Liver (tissue), 9 donors: ENCODE results near the gene ZNF318. TPM values are rescaled to one million over a fixed set of nuclear protein-coding genes. Genes with fewer than 3 reads are reported as not detected.

Experiments used
- DNase-seq: peaks from one replicate; pipeline ENCODE4 v3.0.0-alpha.2; 2017; ENCODE audit warnings: low spot score
- H3K27ac ChIP-seq, 2 donors: one replicate each; pipeline ENCODE4 v1.7.0; 2013; ENCODE audit warnings: inconsistent platforms in 2 of 2, low read length in 2 of 2, control low read depth in 1 of 2, low read depth in 1 of 2, mild to moderate bottlenecking in 1 of 2
- H3K27me3 ChIP-seq, 4 donors: one replicate each; pipeline versions ENCODE4 v1.6.1 to v1.7.0; 2013; ENCODE audit warnings: low read length in 3 of 4, inconsistent platforms in 1 of 4, mild to moderate bottlenecking in 1 of 4, moderate library complexity in 1 of 4; ENCODE audit not compliant: control insufficient read depth in 4 of 4, insufficient read depth in 4 of 4
- H3K36me3 ChIP-seq, 4 donors: one replicate each; pipeline versions ENCODE4 v1.6.1 to v1.7.0; 2013; ENCODE audit warnings: low read length in 3 of 4, mild to moderate bottlenecking in 3 of 4, low read depth in 1 of 4, moderate library complexity in 1 of 4; ENCODE audit not compliant: control insufficient read depth in 4 of 4, insufficient read depth in 3 of 4
- H3K4me1 ChIP-seq, 4 donors: one replicate each; pipeline versions ENCODE4 v1.6.1 to v1.7.0; 2013; ENCODE audit warnings: low read length in 3 of 4, mild to moderate bottlenecking in 3 of 4, moderate library complexity in 1 of 4; ENCODE audit not compliant: control insufficient read depth in 4 of 4, insufficient read depth in 4 of 4
- H3K4me3 ChIP-seq, 3 donors: one replicate each; pipeline versions ENCODE4 v1.6.1 to v1.7.0; 2013; ENCODE audit warnings: low read length in 3 of 3, control low read depth in 1 of 3, low read depth in 1 of 3, mild to moderate bottlenecking in 1 of 3
- H3K9ac ChIP-seq, 2 donors: one replicate each; pipeline ENCODE4 v1.7.0; 2013; ENCODE audit warnings: low read length in 2 of 2, mild to moderate bottlenecking in 2 of 2, moderate library complexity in 2 of 2, control low read depth in 1 of 2, low read depth in 1 of 2
- H3K9me3 ChIP-seq, 4 donors: one replicate each; pipeline versions ENCODE4 v1.6.1 to v1.7.0; 2013; ENCODE audit warnings: low read length in 3 of 4; ENCODE audit not compliant: control insufficient read depth in 4 of 4
- ATF3 ChIP-seq: IDR thresholded peaks from 2 replicates; pipeline ENCODE4 v1.6.1; 2016; ENCODE audit warnings: antibody characterized with exemption
- CTCF ChIP-seq: fragments of 150-350 bp; IDR thresholded peaks from 2 replicates; pipeline ENCODE4 v1.5.1; 2017; ENCODE audit warnings: improper control_type of control experiment, low read depth, low read length; ENCODE audit not compliant: missing input control
- EGR1 ChIP-seq, 2 donors: IDR thresholded peaks; 2 replicates each; pipeline ENCODE4 v1.6.1; 2016 to 2018; ENCODE audit warnings: antibody characterized with exemption in 2 of 2, low read depth in 2 of 2
- FOXA1 ChIP-seq: IDR thresholded peaks from 2 replicates; pipeline ENCODE4 v1.6.1; 2016; ENCODE audit warnings: antibody characterized with exemption
- FOXA2 ChIP-seq: IDR thresholded peaks from 2 replicates; pipeline ENCODE4 v1.6.1; 2016; ENCODE audit warnings: antibody characterized with exemption
- GABPA ChIP-seq, 2 donors: IDR thresholded peaks in 1 of 2; conservative IDR thresholded peaks in 1 of 2; 2 replicates each; pipeline ENCODE4 v1.6.1; 2016; ENCODE audit warnings: antibody characterized with exemption in 2 of 2, mild to moderate bottlenecking in 1 of 2, moderate library complexity in 1 of 2
- HNF4A ChIP-seq, 2 donors: conservative IDR thresholded peaks; 2 replicates each; pipeline ENCODE4 v1.6.1; 2016; ENCODE audit warnings: antibody characterized with exemption in 2 of 2, mild to moderate bottlenecking in 2 of 2
- HNF4G ChIP-seq: IDR thresholded peaks from 2 replicates; pipeline ENCODE4 v1.6.1; 2016; ENCODE audit warnings: antibody characterized with exemption
- JUND ChIP-seq, 2 donors: IDR thresholded peaks; 2 replicates each; pipeline ENCODE4 v1.6.1; 2016; ENCODE audit warnings: antibody characterized with exemption in 2 of 2
- MAX ChIP-seq: IDR thresholded peaks from 2 replicates; pipeline ENCODE4 v1.6.1; 2016; ENCODE audit warnings: antibody characterized with exemption
- NR2F2 ChIP-seq: IDR thresholded peaks from 2 replicates; pipeline ENCODE4 v1.6.1; 2016; ENCODE audit warnings: antibody characterized with exemption
- RAD21 ChIP-seq, 2 donors: IDR thresholded peaks; 2 replicates each; pipeline ENCODE4 v1.6.1; 2016; ENCODE audit warnings: antibody characterized with exemption in 2 of 2, mild to moderate bottlenecking in 2 of 2
- RXRA ChIP-seq, 2 donors: IDR thresholded peaks; 2 replicates each; pipeline ENCODE4 v1.6.1; 2017 to 2018; ENCODE audit warnings: antibody characterized with exemption in 2 of 2, mild to moderate bottlenecking in 1 of 2
- SP1 ChIP-seq: IDR thresholded peaks from 2 replicates; pipeline ENCODE4 v1.6.1; 2018; ENCODE audit warnings: antibody characterized with exemption, mild to moderate bottlenecking
- TAF1 ChIP-seq: conservative IDR thresholded peaks from 2 replicates; pipeline ENCODE4 v1.6.1; 2016; ENCODE audit warnings: antibody characterized with exemption, mild to moderate bottlenecking
- YY1 ChIP-seq: IDR thresholded peaks from 2 replicates; pipeline ENCODE4 v1.6.1; 2016; ENCODE audit warnings: antibody characterized with exemption, mild to moderate bottlenecking
- ZBTB33 ChIP-seq: IDR thresholded peaks from 2 replicates; pipeline ENCODE4 v1.6.1; 2016; ENCODE audit warnings: antibody characterized with exemption
- WGBS: extraction: QIAGEN DNeasy Blood & Tissue Kit; methylation state at CpG from one replicate; pipeline ENCODE4 v1.1.7; 2013; 5-methylcytosine and 5-hydroxymethylcytosine counted together
- polyA plus RNA-seq, 2 donors: library from polyadenylated mRNA; stranded (reverse) in 1 of 2; unstranded in 1 of 2; fragments of 200-250 nt in 1 of 2; fragments of >200 nt in 1 of 2; fragmentation: Nextera tagmentation in 1 of 2; extraction: Ambion mirVana in 1 of 2; gene quantifications; one replicate each; pipeline versions ENCODE4 v1.2.1 to v1.2.3, GENCODE V29; 2013 to 2015
- total RNA-seq, 2 donors: library from RNA; depleted of rRNA; stranded (reverse); fragments of >200 nt; gene quantifications; one replicate each; pipeline ENCODE4 v1.2.3, GENCODE V29; 2014
- donor health status: healthy.
- donor health status: healthy.
- donor health status: healthy.
- donor health status: healthy.
- donor health status: healthy.

Gene ZNF318
- total and polyA plus RNA-seq, 4 donors, result 3.6 to 9.1 (median 4.2) TPM

GRCh38 chr6:43334466-43335095, 34.9 kb downstream of the ZNF318 start:
- 50% methylated on average over 2 of the region's 2 CpGs for whole genome bisulfite sequencing

GRCh38 chr6:43331891-43332290, 37.6 kb downstream of the ZNF318 start:
- WGBS, result 84% methylated on average over 4 of the region's 4 CpGs
- TF ChIP-seq HNF4A (conservative IDR thresholded peaks at IDR 0.05), result no peak
- no peak for TF ChIP-seq ZBTB33
- TF ChIP-seq CTCF, result no peak
- TF ChIP-seq HNF4G, result no peak
- TF ChIP-seq ATF3, result no peak
- no peak for TF ChIP-seq FOXA1
- TF ChIP-seq SP1, result no peak
- TF ChIP-seq RAD21 (IDR thresholded peaks at IDR 0.05), result no peak
- TF ChIP-seq MAX, result no peak
- TF ChIP-seq RXRA (IDR thresholded peaks at IDR 0.05), result no peak
- TF ChIP-seq EGR1 (IDR thresholded peaks at IDR 0.05; ENCODE audit: low read depth in 2 of 2), result no peak
- TF ChIP-seq JUND (IDR thresholded peaks at IDR 0.05), result no peak
- no peak for TF ChIP-seq YY1
- no peak for TF ChIP-seq NR2F2
- TF ChIP-seq FOXA2, result no peak
- TF ChIP-seq TAF1, result no peak

More at GRCh38 chr6:43334466-43335095, 34.9 kb downstream of the ZNF318 start:
- peaks cover 0 to 2% (median 0%) of the 10 kb centered on the region in 4 donors for H3K4me1 ChIP-seq
- H3K27ac ChIP-seq, result no peak overlapping the region
- peaks cover 2 to 18% (median 9%) of the 10 kb centered on the region in 4 donors for H3K36me3 ChIP-seq
- H3K9me3 ChIP-seq, result no peaks in the 10 kb centered on the region
- no peaks in the 10 kb centered on the region for H3K27me3 ChIP-seq
- TF ChIP-seq ZBTB33 (no peak), FOXA2 (no peak), HNF4A (conservative IDR thresholded peaks at IDR 0.05) (no peak), SP1 (no peak), CTCF (peak; percentile 44), RAD21 (IDR thresholded peaks at IDR 0.05) (peak; percentile 71 to 77), GABPA (IDR thresholded peaks at IDR 0.05 in 1 of 2, conservative IDR thresholded peaks at IDR 0.05 in 1 of 2) (no peak), HNF4G (no peak)
- H3K9ac ChIP-seq, result no peak overlapping the region
- no peak overlapping the region for H3K4me3 ChIP-seq
- no peak for DNase-seq

More at GRCh38 chr6:43331891-43332290, 37.6 kb downstream of the ZNF318 start:
- no peak overlapping the region for H3K4me3 ChIP-seq
- no peak overlapping the region for H3K27ac ChIP-seq
- peaks cover 0 to 2% (median 0%) of the 10 kb centered on the region in 4 donors for H3K4me1 ChIP-seq
- no peak overlapping the region for H3K9ac ChIP-seq
- no peaks in the 10 kb centered on the region for H3K9me3 ChIP-seq
- no peak for DNase-seq
- H3K27me3 ChIP-seq, result no peaks in the 10 kb centered on the region
- peaks cover 0 to 5% (median 0%) of the 10 kb centered on the region in 4 donors for H3K36me3 ChIP-seq
